H9 (cell line): ENCODE measurements around the gene MSANTD1. TPM values are rescaled to one million over a fixed set of nuclear protein-coding genes. Genes with fewer than 3 reads are reported as not detected.

Experiments used
- DNase-seq: peaks from one replicate; pipeline ENCODE4 v3.0.0-alpha.2; 2017
- H2AFZ ChIP-seq: one replicate; pipeline ENCODE4 v1.6.1; 2013; ENCODE audit warnings: mild to moderate bottlenecking, low read length, control low read depth, moderate library complexity
- H2AK5ac ChIP-seq: 2 replicates; pipeline ENCODE4 v1.6.1; 2013; ENCODE audit warnings: low read length, control low read depth, mixed read lengths; ENCODE audit not compliant: insufficient read length
- H2BK120ac ChIP-seq: one replicate; pipeline ENCODE4 v1.6.1; 2013; ENCODE audit warnings: low read depth, mild to moderate bottlenecking, low read length, control low read depth, inconsistent platforms; ENCODE audit not compliant: poor library complexity, severe bottlenecking
- H2BK12ac ChIP-seq: 2 replicates; pipeline ENCODE4 v1.6.1; 2013; ENCODE audit warnings: low read length, control low read depth, mixed read lengths, low read depth; ENCODE audit not compliant: insufficient read length
- H2BK15ac ChIP-seq: 2 replicates; pipeline ENCODE4 v1.6.1; 2013; ENCODE audit warnings: low read depth, low read length, control low read depth
- H2BK20ac ChIP-seq: one replicate; pipeline ENCODE4 v1.6.1; 2013; ENCODE audit warnings: low read depth, mild to moderate bottlenecking, low read length, control low read depth, inconsistent platforms; ENCODE audit not compliant: poor library complexity, severe bottlenecking
- H2BK5ac ChIP-seq: 2 replicates; pipeline ENCODE4 v1.6.1; 2013; ENCODE audit warnings: low read length, control low read depth, mixed read lengths; ENCODE audit not compliant: insufficient read length
- H3K14ac ChIP-seq: 2 replicates; pipeline ENCODE4 v1.6.1; 2013; ENCODE audit warnings: low read length, control low read depth; ENCODE audit not compliant: insufficient read depth
- H3K18ac ChIP-seq: 2 replicates; pipeline ENCODE4 v1.6.1; 2013; ENCODE audit warnings: low read depth, mild to moderate bottlenecking, mixed read lengths, low read length, control low read depth; ENCODE audit not compliant: insufficient read length
- H3K23ac ChIP-seq: 2 replicates; pipeline ENCODE4 v1.6.1; 2013; ENCODE audit warnings: low read length, control low read depth, mixed read lengths, low read depth; ENCODE audit not compliant: insufficient read length
- H3K23me2 ChIP-seq: 2 replicates; pipeline ENCODE4 v1.6.1; 2013; ENCODE audit warnings: low read depth, mild to moderate bottlenecking, mixed read lengths, low read length, control low read depth; ENCODE audit not compliant: insufficient read length, poor library complexity, severe bottlenecking
- H3K27ac ChIP-seq: 2 replicates; pipeline ENCODE4 v1.5.1; 2013; ENCODE audit warnings: low read length, control low read depth, mixed read lengths, low read depth; ENCODE audit not compliant: insufficient read length
- H3K27me3 ChIP-seq: 2 replicates; pipeline ENCODE4 v1.6.1; 2013; ENCODE audit warnings: low read length, control low read depth, inconsistent platforms; ENCODE audit not compliant: insufficient read depth
- H3K4ac ChIP-seq: 2 replicates; pipeline ENCODE4 v1.6.1; 2013; ENCODE audit warnings: low read depth, mild to moderate bottlenecking, control low read depth, inconsistent platforms, low read length, moderate library complexity
- H3K4me1 ChIP-seq: 2 replicates; pipeline ENCODE4 v1.6.1; 2013; ENCODE audit warnings: low read length, control low read depth, inconsistent platforms; ENCODE audit not compliant: insufficient read depth
- H3K4me2 ChIP-seq: 2 replicates; pipeline ENCODE4 v1.6.1; 2013; ENCODE audit warnings: low read length, control low read depth, mixed read lengths; ENCODE audit not compliant: insufficient read length, insufficient read depth
- H3K56ac ChIP-seq: 2 replicates; pipeline ENCODE4 v1.6.1; 2013; ENCODE audit warnings: low read depth, mild to moderate bottlenecking, mixed read lengths, low read length, control low read depth; ENCODE audit not compliant: insufficient read length
- H3K79me1 ChIP-seq: 2 replicates; pipeline ENCODE4 v1.6.1; 2013; ENCODE audit warnings: low read depth, mild to moderate bottlenecking, moderate library complexity, low read length, control low read depth, inconsistent platforms; ENCODE audit not compliant: insufficient read depth, poor library complexity, severe bottlenecking
- H3K79me2 ChIP-seq: 2 replicates; pipeline ENCODE4 v1.6.1; 2013; ENCODE audit warnings: low read length, control low read depth, inconsistent platforms; ENCODE audit not compliant: insufficient read depth
- H3K9ac ChIP-seq: 2 replicates; pipeline ENCODE4 v1.6.1; 2013; ENCODE audit warnings: low read length, control low read depth, mixed read lengths; ENCODE audit not compliant: insufficient read length; ENCODE audit errors: extremely low read depth
- H3K9me3 ChIP-seq: one replicate; pipeline ENCODE4 v1.6.1; 2013; ENCODE audit warnings: low read depth, low read length, inconsistent platforms; ENCODE audit not compliant: control insufficient read depth
- H3T11ph ChIP-seq: one replicate; pipeline ENCODE4 v1.6.1; 2013; ENCODE audit warnings: mild to moderate bottlenecking, low read length, control low read depth, inconsistent platforms
- H4K20me1 ChIP-seq: one replicate; pipeline ENCODE4 v1.6.1; 2013; ENCODE audit not compliant: control insufficient read depth, insufficient read length, insufficient read depth
- H4K5ac ChIP-seq: 2 replicates; pipeline ENCODE4 v1.6.1; 2013; ENCODE audit warnings: low read depth, mild to moderate bottlenecking, mixed read lengths, low read length, control low read depth; ENCODE audit not compliant: insufficient read length
- H4K8ac ChIP-seq: replicated peaks from 2 replicates; pipeline ENCODE4 v1.6.1; 2013; ENCODE audit warnings: low read length, control low read depth, mixed read lengths, low read depth; ENCODE audit not compliant: insufficient read length
- H4K91ac ChIP-seq: 2 replicates; pipeline ENCODE4 v1.6.1; 2013; ENCODE audit warnings: low read depth, mild to moderate bottlenecking, moderate library complexity, mixed read lengths, low read length, control low read depth; ENCODE audit not compliant: insufficient read length
- H3K27ac Mint-ChIP-seq, 3 experiments: 2 replicates in 2 of 3; 3 replicates in 1 of 3; pipeline ENCODE4 v1.8.0; 2020 to 2021; ENCODE audit warnings: mixed read lengths in 3 of 3, mild to moderate bottlenecking in 1 of 3, moderate library complexity in 1 of 3
- H3K27me3 Mint-ChIP-seq: 2 replicates; pipeline ENCODE4 v1.8.0; 2021; ENCODE audit warnings: low read depth, mild to moderate bottlenecking, moderate library complexity, mixed read lengths
- H3K36me3 Mint-ChIP-seq, 3 experiments: 2 replicates in 2 of 3; 3 replicates in 1 of 3; pipeline ENCODE4 v1.8.0; 2020 to 2021; ENCODE audit warnings: low read depth in 3 of 3, mixed read lengths in 3 of 3; ENCODE audit not compliant: insufficient read depth in 1 of 3
- H3K4me1 Mint-ChIP-seq, 2 experiments: 2 replicates each; pipeline ENCODE4 v1.8.0; 2020; ENCODE audit warnings: mixed read lengths in 2 of 2
- H3K4me3 Mint-ChIP-seq, 2 experiments: 2 replicates in 1 of 2; 3 replicates in 1 of 2; pipeline ENCODE4 v1.8.0; 2020 to 2021; ENCODE audit warnings: mild to moderate bottlenecking in 2 of 2, mixed read lengths in 2 of 2, moderate library complexity in 1 of 2
- H3K9me3 Mint-ChIP-seq, 2 experiments: 2 replicates in 1 of 2; 3 replicates in 1 of 2; pipeline ENCODE4 v1.8.0; 2020; ENCODE audit warnings: mild to moderate bottlenecking in 2 of 2, mixed read lengths in 2 of 2, moderate library complexity in 1 of 2
- WGBS: extraction: QIAGEN DNeasy Blood & Tissue Kit; methylation state at CpG from one replicate; pipeline ENCODE4 v1.1.7; 2013; ENCODE audit warnings: missing lambda C conversion rate, low lambda C conversion rate, mixed read lengths; ENCODE audit not compliant: insufficient read length; ENCODE audit errors: extremely low coverage; 5-methylcytosine and 5-hydroxymethylcytosine counted together
- total RNA-seq: library from RNA; stranded (reverse); gene quantifications from 2 replicates; pipeline ENCODE4 v1.2.1, GENCODE V29; 2021
- TF ChIP-seq, protein P1 (sequence below): fragments of 200-600 bp; sonication (generic); conservative IDR thresholded peaks from 3 replicates; pipeline ENCODE4 v1.8.0; 2021; ENCODE audit warnings: antibody characterized with exemption, mild to moderate bottlenecking

MSANTD1 gene
- total RNA-seq, 1 experiment from 2014 or later, result 0.83 TPM

GRCh38 chr4:3252480-3252828 is 3.5 kb downstream of the MSANTD1 start:
- no CpG with 5 or more reads among the region's 3 CpGs for WGBS
- Histone ChIP-seq H3K27ac (no peak overlapping the region), H3K27me3 (no peaks in the 10 kb centered on the region), H3K14ac (no peak overlapping the region), H3K23me2 (no peaks in the 10 kb centered on the region), H4K20me1 (peaks cover 4% of the 10 kb centered on the region), H2BK15ac (no peak overlapping the region), H3K9me3 (no peaks in the 10 kb centered on the region), H2BK5ac (no peak overlapping the region), H3K4me1 (no peaks in the 10 kb centered on the region; the same call in 1 of the 2 replicates), H2AFZ (no peak overlapping the region), H2BK20ac (no peak overlapping the region), H2BK12ac (no peak overlapping the region), H4K91ac (no peak overlapping the region), H3K23ac (no peak overlapping the region), H3K79me1 (no peaks in the 10 kb centered on the region), H3K4ac (no peak overlapping the region), H3K9ac (no peak overlapping the region), H3T11ph (no peak overlapping the region), H3K4me2 (no peak overlapping the region), H3K56ac (no peak overlapping the region), H2AK5ac (no peak overlapping the region), H4K8ac (no peak overlapping the region), H3K79me2 (no peaks in the 10 kb centered on the region), H3K18ac (no peak overlapping the region), H2BK120ac (no peak overlapping the region), H4K5ac (no peak overlapping the region)
- no peak overlapping the region; a peak in 1 of 5 replicates for H3K4me3 Mint-ChIP-seq
- TF ChIP-seq, protein P1, sequence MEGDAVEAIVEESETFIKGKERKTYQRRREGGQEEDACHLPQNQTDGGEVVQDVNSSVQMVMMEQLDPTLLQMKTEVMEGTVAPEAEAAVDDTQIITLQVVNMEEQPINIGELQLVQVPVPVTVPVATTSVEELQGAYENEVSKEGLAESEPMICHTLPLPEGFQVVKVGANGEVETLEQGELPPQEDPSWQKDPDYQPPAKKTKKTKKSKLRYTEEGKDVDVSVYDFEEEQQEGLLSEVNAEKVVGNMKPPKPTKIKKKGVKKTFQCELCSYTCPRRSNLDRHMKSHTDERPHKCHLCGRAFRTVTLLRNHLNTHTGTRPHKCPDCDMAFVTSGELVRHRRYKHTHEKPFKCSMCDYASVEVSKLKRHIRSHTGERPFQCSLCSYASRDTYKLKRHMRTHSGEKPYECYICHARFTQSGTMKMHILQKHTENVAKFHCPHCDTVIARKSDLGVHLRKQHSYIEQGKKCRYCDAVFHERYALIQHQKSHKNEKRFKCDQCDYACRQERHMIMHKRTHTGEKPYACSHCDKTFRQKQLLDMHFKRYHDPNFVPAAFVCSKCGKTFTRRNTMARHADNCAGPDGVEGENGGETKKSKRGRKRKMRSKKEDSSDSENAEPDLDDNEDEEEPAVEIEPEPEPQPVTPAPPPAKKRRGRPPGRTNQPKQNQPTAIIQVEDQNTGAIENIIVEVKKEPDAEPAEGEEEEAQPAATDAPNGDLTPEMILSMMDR, result no peak
- H3K27me3 Mint-ChIP-seq, result no peaks in the 10 kb centered on the region; the same call in 1 of the 2 replicates
- peaks cover 4 to 11% of the 10 kb centered on the region in 2 experiments for H3K4me1 Mint-ChIP-seq
- H3K27ac Mint-ChIP-seq, result no peak overlapping the region
- no peaks in the 10 kb centered on the region for H3K36me3 Mint-ChIP-seq
- DNase-seq, result no peak
- H3K9me3 Mint-ChIP-seq, result no peaks in the 10 kb centered on the region
